ENCODE results near the gene GRB10. TPM values are rescaled to one million over a fixed set of nuclear protein-coding genes. Genes with fewer than 3 reads are reported as not detected.

The GRB10 gene
- total RNA-seq, 2 experiments from 2014 or later, result 5.9 to 8.4 TPM

GRCh38 chr7:50684713-50685075, 98.0 kb downstream of the GRB10 start:
- Mint-ChIP-seq H3K27ac (no peak overlapping the region), H3K4me1 (ENCODE audit: low read depth) (no peaks in the 10 kb centered on the region), H3K36me3 (ENCODE audit: low read depth) (no peaks in the 10 kb centered on the region), H3K27me3 (no peaks in the 10 kb centered on the region), H3K9me3 (no peaks in the 10 kb centered on the region), H3K4me3 (no peak overlapping the region)
- H3K4me1 ChIP-seq (ENCODE audit: insufficient read depth, low read length), result no peaks in the 10 kb centered on the region
- no peak for TF ChIP-seq CTCF (IDR thresholded peaks at IDR 0.05)
- POLR2A ChIA-PET, result no interaction called here
- no peaks in the 10 kb centered on the region for H3K9me3 ChIP-seq (ENCODE audit: control insufficient read depth in 1 of 2, insufficient read depth in 1 of 2, low read length in 2 of 2)
- no peaks in the 10 kb centered on the region for H3K27me3 ChIP-seq (ENCODE audit: control insufficient read depth in 1 of 2, insufficient read depth in 2 of 2, low read length in 2 of 2)
- CTCF ChIA-PET, result no interaction called here
- intact Hi-C loops (cut with DNase I, micrococcal nuclease), result no loop called here
- ATAC-seq (ENCODE audit: poor library complexity) (no peak), DNase-seq (no peak)
- H3K27ac ChIP-seq (ENCODE audit: low read depth in 1 of 2, low read length in 2 of 2), result no peak overlapping the region
- no peaks in the 10 kb centered on the region for H3K36me3 ChIP-seq (ENCODE audit: insufficient read depth, low read length)
- H3K4me3 ChIP-seq (ENCODE audit: low read length), result no peak overlapping the region

GRCh38 chr7:50684011-50684712, 98.5 kb downstream of the GRB10 start:
- POLR2A ChIA-PET, result no interaction called here

GRCh38 chr7:50682573-50682972, 100.1 kb downstream of the GRB10 start:
- DNase-seq, result no peak
- no peak overlapping the region for H3K4me3 ChIP-seq (ENCODE audit: low read length)
- H3K36me3 ChIP-seq (ENCODE audit: insufficient read depth, low read length), result no peaks in the 10 kb centered on the region
- no peaks in the 10 kb centered on the region for H3K27me3 Mint-ChIP-seq
- no peaks in the 10 kb centered on the region for H3K4me1 ChIP-seq (ENCODE audit: insufficient read depth, low read length)
- H3K9me3 ChIP-seq (ENCODE audit: control insufficient read depth in 1 of 2, insufficient read depth in 1 of 2, low read length in 2 of 2), result no peaks in the 10 kb centered on the region
- no peaks in the 10 kb centered on the region for H3K36me3 Mint-ChIP-seq (ENCODE audit: low read depth)
- H3K27ac Mint-ChIP-seq, result no peak overlapping the region
- ChIA-PET POLR2A (no interaction called here), CTCF (no interaction called here)
- no peaks in the 10 kb centered on the region for H3K9me3 Mint-ChIP-seq
- no peak for TF ChIP-seq CTCF (IDR thresholded peaks at IDR 0.05)
- no peaks in the 10 kb centered on the region for H3K27me3 ChIP-seq (ENCODE audit: control insufficient read depth in 1 of 2, insufficient read depth in 2 of 2, low read length in 2 of 2)
- no peak for ATAC-seq (ENCODE audit: poor library complexity)
- no peaks in the 10 kb centered on the region for H3K4me1 Mint-ChIP-seq (ENCODE audit: low read depth)
- no peak overlapping the region for H3K27ac ChIP-seq (ENCODE audit: low read depth in 1 of 2, low read length in 2 of 2)
- intact Hi-C loops (cut with DNase I, micrococcal nuclease), result no loop called here
- no peak overlapping the region for H3K4me3 Mint-ChIP-seq

More at GRCh38 chr7:50684011-50684712, 98.5 kb downstream of the GRB10 start:
- no peak for DNase-seq
- Mint-ChIP-seq H3K36me3 (ENCODE audit: low read depth) (no peaks in the 10 kb centered on the region), H3K27me3 (no peaks in the 10 kb centered on the region), H3K27ac (no peak overlapping the region), H3K9me3 (no peaks in the 10 kb centered on the region), H3K4me1 (ENCODE audit: low read depth) (no peaks in the 10 kb centered on the region), H3K4me3 (no peak overlapping the region)
- Histone ChIP-seq H3K36me3 (ENCODE audit: insufficient read depth, low read length) (no peaks in the 10 kb centered on the region), H3K4me3 (ENCODE audit: low read length) (no peak overlapping the region), H3K4me1 (ENCODE audit: insufficient read depth, low read length) (no peaks in the 10 kb centered on the region), H3K27me3 (ENCODE audit: control insufficient read depth in 1 of 2, insufficient read depth in 2 of 2, low read length in 2 of 2) (no peaks in the 10 kb centered on the region), H3K27ac (ENCODE audit: low read depth in 1 of 2, low read length in 2 of 2) (no peak overlapping the region), H3K9me3 (ENCODE audit: control insufficient read depth in 1 of 2, insufficient read depth in 1 of 2, low read length in 2 of 2) (no peaks in the 10 kb centered on the region)
- CTCF ChIA-PET, result no interaction called here
- intact Hi-C loops (cut with DNase I, micrococcal nuclease), result no loop called here
- no peak for TF ChIP-seq CTCF (IDR thresholded peaks at IDR 0.05)
- ATAC-seq (ENCODE audit: poor library complexity), result no peak
